CD4-positive, alpha-beta T cell treated with Interferon gamma for 1 hour (primary cell): ENCODE data around the gene TANK.
"Not testable (repeated sequence)": the region's sequence is repeated elsewhere in the genome, so short reads cannot be mapped to it uniquely, and the experiment has no call there.

Experiments
- DNase-seq: peaks from one replicate; pipeline ENCODE4 v3.0.0-alpha.2; 2020

TANK gene

DNA sequence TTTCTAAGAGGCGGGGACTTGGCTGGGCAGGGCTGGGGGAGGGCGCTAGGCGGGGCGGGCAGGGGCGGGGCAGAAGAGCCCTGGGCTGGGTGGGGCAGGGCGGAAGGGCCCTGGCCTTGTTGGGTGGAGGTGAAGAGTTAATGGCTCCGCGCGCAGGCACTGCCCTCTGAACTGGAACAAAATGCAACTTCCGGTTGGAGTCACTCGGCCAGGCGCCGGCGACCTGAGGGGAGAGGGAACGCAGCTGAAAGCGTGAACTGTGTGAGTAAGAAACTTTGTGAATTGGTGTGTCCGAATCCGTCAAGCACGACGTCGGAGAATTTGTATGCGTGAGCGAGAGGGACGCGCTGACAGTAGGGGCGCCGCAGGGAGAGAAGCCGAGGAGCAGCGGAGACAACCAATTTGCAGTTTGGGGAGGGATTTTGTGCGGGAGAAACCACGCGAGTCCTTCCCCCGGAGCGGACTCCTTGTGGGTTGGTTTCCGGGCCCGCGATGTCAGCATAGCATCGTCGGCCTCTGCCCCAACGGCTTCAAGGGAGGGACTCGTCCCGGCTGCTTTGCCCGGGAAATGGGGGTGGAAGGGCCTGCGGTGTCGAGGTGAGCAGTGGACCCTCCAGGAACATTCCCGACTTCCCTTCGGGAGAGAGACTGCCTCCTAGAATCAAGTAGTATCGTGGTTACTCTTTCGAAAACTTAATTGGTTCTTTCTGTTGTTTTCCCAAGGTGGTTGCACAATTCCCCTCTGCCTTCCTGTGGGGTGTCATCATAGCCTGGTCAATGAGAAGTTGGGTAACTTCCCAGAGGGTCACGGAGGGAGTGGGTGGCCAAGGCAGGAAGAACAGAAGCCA lies at the start of gene TANK:
TANK (plus strand) TSS at position 203 of the 848 bp plus-strand sequence. CDS start 19,235 bp downstream, outside the sequence.
- peak; percentile 94 for DNase-seq

- DNase-seq, result no peak
Observed at GRCh38 chr2:161111531-161111930, 48.7 kb upstream of the TANK start.

- no peak for DNase-seq
Observed at GRCh38 chr2:161112908-161113307, 47.3 kb upstream of the TANK start.

GRCh38 chr2:161113693-161114575 lies 46.3 kb upstream of the TANK start:
- DNase-seq, result no peak

DNA sequence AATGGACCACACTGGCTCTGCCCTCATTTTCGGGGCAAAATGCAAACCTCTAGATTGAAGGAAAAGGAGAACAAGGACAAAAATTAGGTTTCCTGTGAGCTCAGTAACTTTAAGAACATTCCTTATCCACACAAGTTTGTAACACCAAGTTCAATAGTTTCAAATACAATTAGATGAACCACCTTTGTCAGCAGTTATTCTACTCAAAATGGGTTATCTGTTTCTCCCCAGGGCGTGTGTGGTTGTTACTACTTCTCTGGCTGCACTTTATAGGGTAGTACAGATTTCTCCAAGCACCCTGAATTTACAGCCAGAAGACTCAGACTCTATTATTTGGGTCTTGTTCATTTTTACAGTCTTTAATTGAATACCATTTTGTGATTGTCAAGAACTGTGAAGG lies 45.0 kb upstream of the TANK start:
- no peak for DNase-seq

- no peak for DNase-seq
Observed at GRCh38 chr2:161115605-161116380, 44.4 kb upstream of the TANK start.

DNA sequence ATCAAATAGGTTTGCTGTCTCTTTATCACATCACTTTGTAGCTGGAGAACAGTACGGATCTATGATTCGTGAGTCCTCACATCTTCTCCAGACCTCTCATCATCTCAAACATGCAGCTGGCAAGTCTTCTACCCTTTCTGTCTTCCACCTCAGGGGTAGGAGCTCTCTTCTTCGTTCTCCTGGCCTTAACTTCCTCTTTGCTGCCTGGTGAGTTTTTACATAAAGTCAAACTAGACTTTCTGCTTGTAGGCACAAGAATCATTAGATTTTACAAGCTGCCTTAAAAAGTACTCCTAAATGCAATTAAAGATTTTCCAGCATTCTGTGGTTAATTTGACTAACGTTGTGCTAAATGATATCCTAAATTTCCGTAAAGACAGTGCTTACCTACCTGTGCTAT lies 43.7 kb upstream of the TANK start:
- DNase-seq, result no peak

- DNase-seq, result no peak
Observed at GRCh38 chr2:161117506-161117905, 42.7 kb upstream of the TANK start.

GRCh38 chr2:161118722-161119121 lies 41.5 kb upstream of the TANK start:
- no peak for DNase-seq

- no peak for DNase-seq
Observed at GRCh38 chr2:161119483-161119882, 40.7 kb upstream of the TANK start.

- DNase-seq, result no peak
Observed at GRCh38 chr2:161120775-161121174, 39.5 kb upstream of the TANK start.

DNA sequence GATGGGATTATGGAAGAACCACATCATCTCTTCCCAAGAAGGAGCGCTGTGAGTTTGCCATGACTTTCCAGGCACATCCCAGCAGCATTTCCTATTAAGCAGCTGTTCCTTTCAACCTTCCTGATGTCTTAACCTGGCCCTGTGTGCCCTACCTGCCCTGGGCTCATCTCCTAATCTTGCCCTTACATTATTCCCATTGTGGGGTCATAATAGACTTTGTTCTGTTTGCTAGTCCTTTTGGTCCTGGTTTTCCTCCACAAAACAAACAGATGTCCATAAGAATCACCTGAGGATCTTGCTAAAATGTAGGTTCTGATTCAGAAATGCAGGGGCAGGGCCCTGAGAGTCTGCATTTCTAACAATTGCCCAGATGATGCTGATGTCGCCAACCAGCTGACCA lies 38.6 kb upstream of the TANK start:
- DNase-seq, result no peak

GRCh38 chr2:161122772-161123530 lies 37.3 kb upstream of the TANK start:
- no peak for DNase-seq

GRCh38 chr2:161123531-161124030 lies 36.6 kb upstream of the TANK start:
- DNase-seq, result no peak

GRCh38 chr2:161124201-161124600 lies 36.0 kb upstream of the TANK start:
- DNase-seq, result peak; percentile 4

DNA sequence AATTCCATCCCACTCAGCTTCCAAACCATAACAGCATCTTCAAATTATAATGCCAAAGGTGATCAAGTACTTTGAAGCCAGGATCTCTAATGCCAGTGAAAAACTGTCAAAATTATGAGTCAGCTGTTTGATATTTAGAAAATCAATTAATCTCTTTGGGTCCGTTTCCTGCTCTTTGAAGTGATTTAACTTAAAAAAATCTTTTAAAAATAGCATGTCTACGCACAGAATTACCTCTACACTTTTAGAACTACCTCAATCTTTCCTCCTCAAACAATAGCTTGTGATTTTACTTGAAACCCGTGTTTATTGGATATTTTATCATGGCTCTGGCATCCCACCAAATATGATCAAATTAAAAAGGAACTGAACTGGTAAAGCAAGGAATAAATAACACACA lies 31.3 kb upstream of the TANK start:
- DNase-seq, result no peak

- DNase-seq, result no peak
Observed at GRCh38 chr2:161130354-161130753, 29.9 kb upstream of the TANK start.

DNA sequence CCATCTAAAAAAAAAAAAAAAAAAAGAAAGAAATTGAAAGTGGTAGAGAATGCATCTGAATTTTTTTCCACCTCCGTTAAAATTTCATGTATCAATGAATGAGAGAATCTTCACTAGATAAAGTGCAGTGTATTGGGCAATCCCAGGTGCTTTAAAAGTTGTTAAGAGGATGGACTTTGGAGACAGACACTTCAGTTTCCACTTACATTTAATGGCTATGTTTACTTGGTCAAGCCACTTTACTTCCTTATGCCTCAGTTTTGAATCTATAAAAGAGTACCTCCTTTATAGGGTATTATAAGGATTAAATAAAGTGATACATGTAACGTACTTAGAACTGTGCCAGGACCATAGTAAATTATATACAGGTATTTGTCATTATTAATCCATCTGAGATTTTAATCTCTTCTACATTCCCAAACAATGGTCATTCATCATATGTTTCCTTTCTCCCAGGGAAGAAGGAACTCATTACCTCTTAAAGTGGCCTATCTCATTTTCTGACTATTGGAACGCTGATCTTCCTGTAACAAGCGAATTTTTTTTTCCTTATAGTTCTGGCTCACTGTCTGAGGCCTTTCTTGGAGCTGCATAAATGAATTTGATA lies 29.1 kb upstream of the TANK start:
- no peak for DNase-seq

GRCh38 chr2:161131804-161132203 lies 28.4 kb upstream of the TANK start:
- no peak for DNase-seq

GRCh38 chr2:161132384-161132783 lies 27.8 kb upstream of the TANK start:
- not testable (repeated sequence) for DNase-seq

GRCh38 chr2:161133366-161133765 lies 26.9 kb upstream of the TANK start:
- no peak for DNase-seq
